Measurements from ENCODE around the gene MAMSTR.
A peak's percentile ranks its signal among the peaks of the same experiment; 100 is the strongest.
"Not testable (repeated sequence)": the region's sequence is repeated elsewhere in the genome, so short reads cannot be mapped to it uniquely, and the experiment has no call there.

Gene MAMSTR

GRCh38 chr19:48685583-48685982 lies 33.9 kb downstream of the MAMSTR start:
- DNase-seq: no peak

- DNase-seq: no peak
Observed at GRCh38 chr19:48683349-48683748, 36.2 kb downstream of the MAMSTR start.

- no peak for DNase-seq
Observed at GRCh38 chr19:48681127-48681470, 38.4 kb downstream of the MAMSTR start.

GRCh38 chr19:48680436-48681126 lies 38.9 kb downstream of the MAMSTR start:
- no peak for DNase-seq

- not testable (repeated sequence) for DNase-seq
Observed at GRCh38 chr19:48680006-48680405, 39.5 kb downstream of the MAMSTR start.

- no peak for DNase-seq
Observed at GRCh38 chr19:48678201-48678600, 41.3 kb downstream of the MAMSTR start.

- no peak for DNase-seq
Observed at GRCh38 chr19:48676887-48677286, 42.6 kb downstream of the MAMSTR start.

- DNase-seq: no peak
Observed at GRCh38 chr19:48676487-48676886, 43.0 kb downstream of the MAMSTR start.

- DNase-seq: peak in 1 of 2 experiments; percentile 68
Observed at GRCh38 chr19:48674921-48675824, 44.4 kb downstream of the MAMSTR start.

GRCh38 chr19:48674216-48674809 lies 45.2 kb downstream of the MAMSTR start:
- DNase-seq: no peak

GRCh38 chr19:48673436-48674100 lies 46.0 kb downstream of the MAMSTR start:
- DNase-seq: no peak

- no peak for DNase-seq
Observed at GRCh38 chr19:48672994-48673393, 46.5 kb downstream of the MAMSTR start, which contains the start of gene NTN5. NTN5 (minus strand) TSS chr19:48673017; CDS start chr19:48670986, 2,031 bp downstream.

- no peak for DNase-seq
Observed at GRCh38 chr19:48671446-48671995, 48.0 kb downstream of the MAMSTR start.

- no peak for DNase-seq
Observed at GRCh38 chr19:48670699-48671445, 48.7 kb downstream of the MAMSTR start.

- DNase-seq: no peak
Observed at GRCh38 chr19:48669903-48670668, 49.4 kb downstream of the MAMSTR start.

- DNase-seq: no peak
Observed at GRCh38 chr19:48668761-48669160, 50.8 kb downstream of the MAMSTR start.

GRCh38 chr19:48668332-48668731 lies 51.2 kb downstream of the MAMSTR start:
- DNase-seq: no peak

- no peak for DNase-seq
Observed at GRCh38 chr19:48665786-48666185, 53.7 kb downstream of the MAMSTR start.

GRCh38 chr19:48664476-48664875 lies 55.0 kb downstream of the MAMSTR start:
- DNase-seq: no peak

GRCh38 chr19:48663667-48664066 lies 55.9 kb downstream of the MAMSTR start:
- no peak for DNase-seq
